K562 (cell line): Measurements from ENCODE around the gene ADAMTS7. TPM values are rescaled to one million over a fixed set of nuclear protein-coding genes. Genes with fewer than 3 reads are reported as not detected.
A peak's percentile ranks its signal among the peaks of the same experiment; 100 is the strongest.

Source experiments
- ATAC-seq: fragments of 200-7000 bp; cut with Tn5 transposase; 3 replicates; pipeline ENCODE4 v1.9.1; 2020; ENCODE audit warnings: moderate library complexity
- BruUV-seq: library from RNA; stranded (reverse); fragments of 400-500 nt; replicated peaks from 2 replicates; lab custom pipeline; 2021; lab: Mats Ljungman, UMichigan
- CTCF ChIA-PET: fragments of 300-600 bp; formaldehyde crosslinking; extraction: SDS; loops from one replicate; lab custom pipeline; 2021; ENCODE audit warnings: low intra/inter-chr PET ratio; lab: Yijun Ruan, JAX
- POLR2A ChIA-PET: fragments of 300-600, 350-650 bp; sonication (Branson Sonifier 250); formaldehyde crosslinking; extraction: SDS; loops from one replicate; lab custom pipeline; 2021; ENCODE audit warnings: antibody characterized with exemption, inconsistent platforms; lab: Yijun Ruan, JAX
- DNase-seq, 4 experiments: peaks; one replicate each; pipeline versions ENCODE4 v3.0.0 to v3.0.0-alpha.2; 2011 to 2018; ENCODE audit warnings: low spot score in 3 of 4, mixed read lengths in 3 of 4; ENCODE audit errors: extremely low read depth in 1 of 4
- FAIRE-seq: peaks from 2 replicates; lab custom pipeline; 2011; peaks lifted over from hg19 to GRCh38; lab: Jason Lieb, UNC
- H2AFZ ChIP-seq: 2 replicates; pipeline ENCODE4 v1.6.0; 2011; ENCODE audit warnings: low read depth, low read length, control low read depth, inconsistent platforms
- H3K27ac ChIP-seq: fragments of 200-600 bp; 3 replicates; pipeline ENCODE4 v1.8.0; 2011; ENCODE audit warnings: low read depth, mild to moderate bottlenecking, control low read depth, inconsistent platforms, low read length, moderate library complexity, mixed read lengths; ENCODE audit errors: extremely low read depth
- H3K27me3 ChIP-seq, 2 experiments: fragments of 300-600 bp in 1 of 2; 2 replicates in 1 of 2; 3 replicates in 1 of 2; pipeline versions ENCODE4 v1.6.0 to v1.8.0; 2011; ENCODE audit warnings: inconsistent platforms in 2 of 2, low read length in 2 of 2, mild to moderate bottlenecking in 1 of 2, mixed read lengths in 1 of 2, moderate library complexity in 1 of 2; ENCODE audit not compliant: control insufficient read depth in 2 of 2, insufficient read depth in 2 of 2
- H3K36me3 ChIP-seq: fragments of 300-600 bp; 3 replicates; pipeline ENCODE4 v1.8.0; 2011; ENCODE audit warnings: mild to moderate bottlenecking, low read length, inconsistent platforms; ENCODE audit not compliant: control insufficient read depth, insufficient read depth
- H3K4me1 ChIP-seq, 2 experiments: fragments of 200-600 bp in 1 of 2; replicated peaks in 1 of 2; 2 replicates in 1 of 2; 3 replicates in 1 of 2; pipeline versions ENCODE4 v1.5.1 to v1.8.0; 2011; ENCODE audit warnings: inconsistent platforms in 2 of 2, low read length in 2 of 2, mild to moderate bottlenecking in 1 of 2, mixed read lengths in 1 of 2, moderate library complexity in 1 of 2; ENCODE audit not compliant: control insufficient read depth in 2 of 2, insufficient read depth in 2 of 2
- H3K4me2 ChIP-seq: 2 replicates; pipeline ENCODE4 v1.6.1; 2011; ENCODE audit warnings: low read length, control low read depth, inconsistent platforms, mixed read lengths; ENCODE audit not compliant: insufficient read depth
- H3K4me3 ChIP-seq: fragments of 200-600 bp; sonication (generic), shearing (Covaris generic); 2 replicates; pipeline ENCODE4 v1.5.1; 2016; ENCODE audit warnings: control low read depth, inconsistent platforms
- H3K79me2 ChIP-seq: fragments of 200-600 bp; 3 replicates; pipeline ENCODE4 v1.8.0; 2011; ENCODE audit warnings: low read length, inconsistent platforms; ENCODE audit not compliant: control insufficient read depth, insufficient read depth
- H3K9ac ChIP-seq, 2 experiments: 2 replicates each; pipeline versions ENCODE4 v1.6.0 to v1.6.1; 2011; ENCODE audit warnings: low read depth in 2 of 2, low read length in 2 of 2, control low read depth in 1 of 2, inconsistent platforms in 1 of 2, mild to moderate bottlenecking in 1 of 2, mixed read lengths in 1 of 2; ENCODE audit not compliant: insufficient read depth in 1 of 2
- H3K9me1 ChIP-seq: one replicate; pipeline ENCODE4 v1.6.0; 2011; ENCODE audit warnings: inconsistent platforms, mild to moderate bottlenecking, low read length, moderate library complexity; ENCODE audit not compliant: control insufficient read depth, insufficient read depth
- H3K9me3 ChIP-seq: replicated peaks from 2 replicates; pipeline ENCODE4 v1.5.1; 2011; ENCODE audit warnings: low read depth, low read length, inconsistent platforms; ENCODE audit not compliant: control insufficient read depth, insufficient read depth
- H4K20me1 ChIP-seq: replicated peaks from 2 replicates; pipeline ENCODE4 v1.6.1; 2011; ENCODE audit warnings: low read length, inconsistent platforms, mixed read lengths; ENCODE audit not compliant: control insufficient read depth, insufficient read depth
- ARID1B ChIP-seq: fragments of 450-650 bp; IDR thresholded peaks from 2 replicates; pipeline ENCODE4 v1.6.1; 2016; ENCODE audit warnings: antibody characterized with exemption, mild to moderate bottlenecking, inconsistent platforms
- CBX8 ChIP-seq: fragments of 200-600 bp; sonication (generic); IDR thresholded peaks from 2 replicates; pipeline ENCODE4 v1.6.1; 2012; ENCODE audit warnings: borderline replicate concordance, mixed run types, low read depth, mild to moderate bottlenecking, moderate library complexity, mixed read lengths, low read length, control low read depth, inconsistent platforms; ENCODE audit not compliant: poor library complexity, severe bottlenecking; ENCODE audit errors: extremely low read depth
- CCAR2 ChIP-seq: fragments of 200-400 bp; formaldehyde crosslinking; IDR thresholded peaks from 2 replicates; pipeline ENCODE4 v1.6.1; 2017; ENCODE audit warnings: mild to moderate bottlenecking, low read depth, low read length
- CHAMP1 ChIP-seq: fragments of 450-650 bp; IDR thresholded peaks from 2 replicates; pipeline ENCODE4 v1.6.1; 2016; ENCODE audit warnings: mild to moderate bottlenecking
- FOXA1 ChIP-seq: fragments of 450-650 bp; IDR thresholded peaks from 2 replicates; pipeline ENCODE4 v1.6.1; 2016; ENCODE audit warnings: mild to moderate bottlenecking, borderline replicate concordance
- GTF2A2 ChIP-seq: IDR thresholded peaks from 2 replicates; pipeline ENCODE4 v1.6.1; 2016; ENCODE audit warnings: mild to moderate bottlenecking, missing genetic modification characterization, missing compliant biosample characterization
- HDAC3 ChIP-seq: fragments of 450-650 bp; IDR thresholded peaks from 2 replicates; pipeline ENCODE4 v1.6.1; 2018; ENCODE audit warnings: borderline replicate concordance, mild to moderate bottlenecking, moderate library complexity; ENCODE audit not compliant: partially characterized antibody
- LEF1 ChIP-seq: fragments of 450-650 bp; IDR thresholded peaks from 2 replicates; pipeline ENCODE4 v1.6.1; 2016; ENCODE audit warnings: mild to moderate bottlenecking
- NELFE ChIP-seq: IDR thresholded peaks from 2 replicates; pipeline ENCODE4 v1.6.1; 2011; ENCODE audit warnings: mild to moderate bottlenecking; ENCODE audit not compliant: insufficient read depth, insufficient read length
- RFX1 ChIP-seq: fragments of 450-650 bp; IDR thresholded peaks from 2 replicates; pipeline ENCODE4 v1.6.1; 2016; ENCODE audit warnings: mild to moderate bottlenecking, moderate library complexity
- TSHZ1 ChIP-seq: fragments of 250-450 bp; sonication (Bioruptor Pico); IDR thresholded peaks from 2 replicates; pipeline ENCODE4 v1.4.0; 2020; ENCODE audit warnings: mild to moderate bottlenecking, moderate library complexity
- ZFPM2 ChIP-seq: fragments of 250-450 bp; sonication (Bioruptor Pico); IDR thresholded peaks from 2 replicates; pipeline ENCODE4 v1.5.1; 2022; ENCODE audit warnings: mild to moderate bottlenecking
- ZNF699 ChIP-seq: fragments of 250-450 bp; sonication (Bioruptor Pico); IDR thresholded peaks from 2 replicates; pipeline ENCODE4 v1.8.0; 2021; ENCODE audit warnings: mild to moderate bottlenecking, moderate library complexity; ENCODE audit not compliant: insufficient replicate concordance
- WGBS: fragments of 100-300 bp; shearing (Covaris generic); methylation state at CpG from one replicate; pipeline ENCODE4 v1.1.6; 2016; ENCODE audit warnings: low coverage, mixed read lengths; ENCODE audit not compliant: insufficient coverage; ENCODE audit errors: missing lambda C conversion rate; 5-methylcytosine and 5-hydroxymethylcytosine counted together
- in situ Hi-C: fragments of 300-500 bp; cut with MboI; formaldehyde crosslinking; loops from 4 replicates; pipeline ENCODE4 v1.15.0; 2018; ENCODE audit warnings: inconsistent platforms, mixed read lengths
- intact Hi-C: fragments of 100-400 bp; cut with micrococcal nuclease; formaldehyde crosslinking; loops from 2 replicates; pipeline ENCODE4 v1.14.2; 2022
- polyA plus RNA-seq, 8 experiments: library from polyadenylated mRNA; depleted of rRNA in 4 of 8; stranded (reverse) in 5 of 8; unstranded in 3 of 8; fragments of >200 nt; fragmentation: Nextera tagmentation in 2 of 8; fragmentation: Illumina TruSeq in 1 of 8; extraction: Ambion mirVana in 2 of 8; extraction: Trizol in 1 of 8; gene quantifications; 2 replicates each; pipeline versions ENCODE4 v1.2.1 to v1.2.3, GENCODE V29; 2011 to 2014; ENCODE audit warnings: inconsistent platforms in 1 of 8, missing spikeins in 1 of 8
- total RNA-seq, 7 experiments: library from RNA; depleted of rRNA in 6 of 7; stranded (reverse); fragments of >200 nt in 6 of 7; fragmentation: Illumina TruSeq in 2 of 7; extraction: Trizol in 2 of 7; gene quantifications; 2 replicates each; pipeline versions ENCODE4 v1.2.1 to v1.2.3, GENCODE V29; 2011 to 2021; ENCODE audit warnings: low replicate concordance in 1 of 7
- TF ChIP-seq, protein P1 (sequence below): fragments of 250-450 bp; sonication (Bioruptor Pico); IDR thresholded peaks from 2 replicates; pipeline ENCODE4 v1.4.0; 2020

The ADAMTS7 gene
- total and polyA plus RNA-seq, 9 of the 15 experiments (the other 6 are each of a cell fraction or from before 2014, with no cell fraction given), result 0.05 to 0.07 TPM; not detected in 7

GRCh38 chr15:78739996-78740903 is 71.0 kb downstream of the ADAMTS7 start:
- BruUV-seq, result no TSS peak
- peak; percentile 41 to 87 (median 50) for DNase-seq
- intact Hi-C loops, result no loop called here
- TF ChIP-seq CCAR2 (no peak), HDAC3 (no peak), ZNF699 (CRISPR knock-in tag) (no peak), FOXA1 (no peak), RFX1 (no peak), ARID1B (no peak), NELFE (no peak), CHAMP1 (no peak), GTF2A2 (tag) (no peak), LEF1 (no peak), CBX8 (no peak), ZFPM2 (no peak), TSHZ1 (CRISPR knock-in tag) (no peak)
- TF ChIP-seq, protein P1, sequence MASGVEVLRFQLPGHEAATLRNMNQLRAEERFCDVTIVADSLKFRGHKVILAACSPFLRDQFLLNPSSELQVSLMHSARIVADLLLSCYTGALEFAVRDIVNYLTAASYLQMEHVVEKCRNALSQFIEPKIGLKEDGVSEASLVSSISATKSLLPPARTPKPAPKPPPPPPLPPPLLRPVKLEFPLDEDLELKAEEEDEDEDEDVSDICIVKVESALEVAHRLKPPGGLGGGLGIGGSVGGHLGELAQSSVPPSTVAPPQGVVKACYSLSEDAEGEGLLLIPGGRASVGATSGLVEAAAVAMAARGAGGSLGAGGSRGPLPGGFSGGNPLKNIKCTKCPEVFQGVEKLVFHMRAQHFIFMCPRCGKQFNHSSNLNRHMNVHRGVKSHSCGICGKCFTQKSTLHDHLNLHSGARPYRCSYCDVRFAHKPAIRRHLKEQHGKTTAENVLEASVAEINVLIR, result no peak

More at GRCh38 chr15:78739996-78740903, 71.0 kb downstream of the ADAMTS7 start:
- H3K9ac ChIP-seq, result no peak overlapping the region; a peak in 1 of 4 replicates
- peak; percentile 96 for ATAC-seq
- CTCF ChIA-PET, result no interaction called here
- H4K20me1 ChIP-seq, result no peaks in the 10 kb centered on the region
- FAIRE-seq, result peak; percentile 88
- POLR2A ChIA-PET, result interaction anchor here (0.6 to 0.7 kb wide), 3 partner anchors 20 to 506 kb away, joined by 3 read pairs; partner anchors contain the start of gene ACSBG1
- 16% methylated on average over 13 of the region's 23 CpGs for WGBS
- no peaks in the 10 kb centered on the region for H3K36me3 ChIP-seq
- peak overlapping the region; percentile 43; the same call in 1 of the 2 replicates for H3K4me2 ChIP-seq
- H3K27me3 ChIP-seq, result peaks cover 0 to 9% of the 10 kb centered on the region in 2 experiments; a peak in 4 of 5 replicates
- H3K9me1 ChIP-seq, result no peaks in the 10 kb centered on the region
- in situ Hi-C loops, result no loop called here
- peak overlapping the region; percentile 95 for H2AFZ ChIP-seq
- no peaks in the 10 kb centered on the region for H3K79me2 ChIP-seq
- peaks cover 4 to 17% of the 10 kb centered on the region in 2 experiments; a peak in 4 of 5 replicates for H3K4me1 ChIP-seq
- H3K9me3 ChIP-seq, result no peaks in the 10 kb centered on the region
- no peak overlapping the region for H3K27ac ChIP-seq
- no peak overlapping the region for H3K4me3 ChIP-seq
